ENCODE results near the gene FUT7.

GRCh38 chr9:137080260-137081122 is 48.6 kb upstream of the FUT7 start:
- TF ChIP-seq RBM22 (IDR thresholded peaks at IDR 0.05; ENCODE audit: low read depth, low read length, poor library complexity, severe bottlenecking) = no peak
- TF ChIP-seq EP300 (IDR thresholded peaks at IDR 0.05; ENCODE audit: low read length) = no peak
- no peak for TF ChIP-seq PBX2 (CRISPR knock-in tag; IDR thresholded peaks at IDR 0.05; ENCODE audit: low read depth)
- no peak for TF ChIP-seq PBX2 (tag; conservative IDR thresholded peaks at IDR 0.05; ENCODE audit: low read depth)
- no peak for TF ChIP-seq SMAD4 (CRISPR knock-in tag; conservative IDR thresholded peaks at IDR 0.05)
- TF ChIP-seq, protein P1, sequence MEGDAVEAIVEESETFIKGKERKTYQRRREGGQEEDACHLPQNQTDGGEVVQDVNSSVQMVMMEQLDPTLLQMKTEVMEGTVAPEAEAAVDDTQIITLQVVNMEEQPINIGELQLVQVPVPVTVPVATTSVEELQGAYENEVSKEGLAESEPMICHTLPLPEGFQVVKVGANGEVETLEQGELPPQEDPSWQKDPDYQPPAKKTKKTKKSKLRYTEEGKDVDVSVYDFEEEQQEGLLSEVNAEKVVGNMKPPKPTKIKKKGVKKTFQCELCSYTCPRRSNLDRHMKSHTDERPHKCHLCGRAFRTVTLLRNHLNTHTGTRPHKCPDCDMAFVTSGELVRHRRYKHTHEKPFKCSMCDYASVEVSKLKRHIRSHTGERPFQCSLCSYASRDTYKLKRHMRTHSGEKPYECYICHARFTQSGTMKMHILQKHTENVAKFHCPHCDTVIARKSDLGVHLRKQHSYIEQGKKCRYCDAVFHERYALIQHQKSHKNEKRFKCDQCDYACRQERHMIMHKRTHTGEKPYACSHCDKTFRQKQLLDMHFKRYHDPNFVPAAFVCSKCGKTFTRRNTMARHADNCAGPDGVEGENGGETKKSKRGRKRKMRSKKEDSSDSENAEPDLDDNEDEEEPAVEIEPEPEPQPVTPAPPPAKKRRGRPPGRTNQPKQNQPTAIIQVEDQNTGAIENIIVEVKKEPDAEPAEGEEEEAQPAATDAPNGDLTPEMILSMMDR (IDR thresholded peaks at IDR 0.05 in 2 of 3, conservative IDR thresholded peaks at IDR 0.05 in 1 of 3; ENCODE audit: insufficient read depth in 2 of 3, low read depth in 1 of 3, low read length in 3 of 3) = no peak
- TF ChIP-seq BCL6 (CRISPR knock-in tag; IDR thresholded peaks at IDR 0.05) = no peak
- no peak for TF ChIP-seq MCM2 (IDR thresholded peaks at IDR 0.05; ENCODE audit: low read depth)
- TF ChIP-seq ARHGAP35 (IDR thresholded peaks at IDR 0.05; ENCODE audit: partially characterized antibody) = no peak
